Activated CD8-positive, alpha-beta memory T cell treated with anti-CD3 and anti-CD28 coated beads, Interleukin-2, amount 50 U/mL, for 4 hours (primary cell): ENCODE data around the gene TBC1D1.

ENCODE experiments used
- DNase-seq: peaks from one replicate; pipeline ENCODE4 v3.0.0-alpha.2; 2020

TBC1D1 gene

GRCh38 chr4:38154681-38155588 is 264.1 kb downstream of the TBC1D1 start:
- no peak for DNase-seq

DNA sequence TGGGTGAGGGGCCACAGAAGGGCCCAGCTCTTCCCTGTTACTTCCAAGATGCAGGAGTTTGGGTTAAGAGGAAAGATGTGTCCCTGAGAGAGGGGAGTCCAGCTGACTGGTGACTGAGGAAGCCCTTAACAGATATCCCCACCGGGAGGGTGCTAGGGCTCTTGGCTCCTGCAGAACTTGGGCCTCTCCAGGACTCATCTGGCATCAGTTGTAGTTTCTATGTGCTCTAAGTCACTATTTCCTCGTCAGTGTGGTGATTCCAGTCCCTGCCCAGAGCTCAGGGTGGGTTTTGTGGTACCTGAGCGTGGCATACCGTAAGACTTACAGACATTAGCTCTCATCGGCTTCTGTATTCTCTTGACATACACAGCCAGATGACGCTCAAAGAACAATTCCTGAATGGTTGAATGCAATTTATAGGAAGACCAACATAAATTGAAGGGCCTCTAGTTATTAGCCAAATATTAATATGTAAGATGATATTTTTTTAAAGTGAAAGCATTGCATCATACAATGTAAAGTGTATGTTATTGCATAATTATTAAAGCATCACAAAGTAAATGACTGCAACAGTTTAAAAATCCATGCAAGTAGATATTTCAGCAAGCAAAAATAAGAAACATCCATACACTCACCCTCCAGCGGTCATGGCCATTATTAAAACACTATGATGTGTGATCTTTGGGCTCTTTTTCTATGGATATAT is 264.9 kb downstream of the TBC1D1 start:
- no peak for DNase-seq

DNA sequence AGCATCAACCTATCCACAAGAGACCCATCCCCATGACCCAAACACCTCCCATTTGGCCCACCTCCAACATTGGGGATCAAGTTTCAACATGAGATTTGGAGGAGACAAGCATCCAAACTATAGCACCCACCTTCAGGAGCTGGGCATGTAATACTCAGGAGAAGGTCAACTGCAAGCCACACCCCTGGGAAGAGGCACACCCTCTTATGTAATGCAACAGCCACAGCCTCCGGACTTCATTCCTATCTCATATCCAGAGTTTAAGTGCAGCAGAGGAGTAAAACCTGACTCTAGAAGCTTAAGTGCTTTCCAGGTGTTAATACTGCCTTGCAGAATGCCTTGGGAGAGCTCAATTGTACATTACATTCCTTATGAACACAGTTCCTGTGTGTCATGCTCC is 266.7 kb downstream of the TBC1D1 start:
- no peak for DNase-seq

DNA sequence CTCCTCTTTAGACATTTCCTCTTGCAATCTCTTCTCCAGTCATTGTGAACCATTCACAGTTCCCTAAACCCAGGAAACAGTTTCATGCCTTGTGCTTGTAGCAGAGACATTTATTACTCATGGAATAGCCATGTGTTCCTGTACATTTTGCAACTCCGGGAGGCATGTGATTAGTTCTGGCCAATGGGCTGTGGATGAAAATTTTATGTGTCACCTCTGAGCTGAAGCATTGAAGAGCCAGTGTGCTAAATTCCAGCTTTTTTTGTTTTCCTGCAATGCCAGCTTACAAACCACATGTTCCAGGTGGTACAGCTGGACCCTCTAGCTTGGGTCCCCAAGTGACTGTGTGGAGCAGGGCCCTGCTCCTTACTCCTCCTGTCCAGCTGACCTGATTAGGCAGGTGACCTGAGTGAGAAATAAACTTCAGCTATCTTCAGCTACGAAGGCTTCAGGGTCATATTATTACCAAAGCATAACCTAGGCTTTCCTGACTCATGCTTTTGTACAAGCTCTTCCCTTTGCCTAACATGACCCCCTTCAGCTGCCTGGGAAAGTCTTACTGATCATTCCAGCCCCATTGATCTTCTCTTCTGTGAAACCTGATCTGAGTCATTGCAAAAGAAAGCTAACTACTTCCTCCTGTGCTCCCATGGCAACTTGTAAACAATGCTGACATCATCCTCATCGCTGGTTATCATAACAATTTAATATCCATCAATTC is 269.8 kb downstream of the TBC1D1 start:
- peak; percentile 20 for DNase-seq

DNA sequence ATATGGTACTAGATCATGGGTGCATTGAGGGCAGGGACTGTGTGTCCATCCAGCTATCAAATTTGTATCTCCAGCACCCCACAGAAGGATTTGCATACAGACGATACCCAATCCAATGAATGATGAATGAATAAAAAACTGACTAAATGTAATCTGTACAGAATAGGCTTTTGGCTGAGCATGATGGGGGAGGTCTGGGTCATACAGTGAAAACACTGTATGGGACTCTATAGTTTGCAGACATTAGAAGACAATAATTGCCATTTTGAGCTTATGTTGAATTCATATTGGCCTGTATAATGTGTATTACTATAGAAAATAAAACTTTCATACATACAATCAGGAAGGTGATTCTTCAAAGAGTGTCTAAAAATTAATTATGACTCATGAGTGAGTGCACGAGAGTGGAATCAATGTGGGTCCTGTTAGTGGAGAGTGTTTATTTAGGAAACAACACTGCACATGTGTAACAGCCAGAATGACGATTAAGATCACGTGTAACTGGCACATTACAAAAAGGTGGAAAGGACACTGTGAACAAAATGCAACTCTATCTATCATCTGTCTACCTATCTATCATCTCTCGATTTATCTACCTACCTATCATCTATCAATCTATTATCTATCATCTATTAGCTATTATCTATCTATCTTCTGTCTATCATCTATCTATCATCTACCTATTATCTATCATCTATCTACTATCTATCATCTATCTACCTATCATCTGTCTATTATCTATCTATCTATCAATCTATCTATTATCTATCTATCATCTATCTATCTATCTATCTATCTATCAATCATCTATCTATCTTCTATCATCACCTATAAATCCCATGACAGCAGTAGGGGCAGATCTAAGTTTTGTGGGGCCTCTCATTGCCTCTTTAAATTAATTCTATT is 270.6 kb downstream of the TBC1D1 start:
- DNase-seq, result no peak

DNA sequence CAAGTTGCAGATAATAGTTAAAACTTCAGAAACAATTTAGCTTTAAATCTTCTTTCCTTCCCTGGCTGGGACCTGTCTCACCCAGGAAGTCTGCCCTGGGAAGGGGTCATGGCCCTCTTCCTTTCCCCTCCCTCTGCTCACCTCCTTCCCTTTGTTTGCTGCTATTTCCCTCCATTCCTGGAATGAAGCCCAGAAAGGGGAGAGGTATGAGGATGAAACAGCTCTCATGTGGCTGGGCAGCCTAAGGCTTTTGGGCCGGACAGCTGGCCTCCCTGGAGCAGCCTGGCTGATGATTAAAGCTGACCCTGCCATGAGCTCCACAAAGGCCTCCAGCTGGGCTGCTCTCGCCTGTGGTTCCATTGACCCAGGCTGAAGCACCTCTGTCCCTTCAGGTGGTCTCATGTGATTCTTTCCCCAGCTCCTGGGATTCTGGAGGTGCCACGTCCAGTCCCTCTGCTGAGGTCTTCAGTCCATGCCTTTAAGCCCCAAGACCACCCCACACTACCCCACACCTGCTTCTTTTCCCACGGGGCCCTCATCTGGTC is 271.4 kb downstream of the TBC1D1 start:
- DNase-seq, result no peak

GRCh38 chr4:38163216-38164006 is 272.5 kb downstream of the TBC1D1 start:
- DNase-seq, result no peak

DNA sequence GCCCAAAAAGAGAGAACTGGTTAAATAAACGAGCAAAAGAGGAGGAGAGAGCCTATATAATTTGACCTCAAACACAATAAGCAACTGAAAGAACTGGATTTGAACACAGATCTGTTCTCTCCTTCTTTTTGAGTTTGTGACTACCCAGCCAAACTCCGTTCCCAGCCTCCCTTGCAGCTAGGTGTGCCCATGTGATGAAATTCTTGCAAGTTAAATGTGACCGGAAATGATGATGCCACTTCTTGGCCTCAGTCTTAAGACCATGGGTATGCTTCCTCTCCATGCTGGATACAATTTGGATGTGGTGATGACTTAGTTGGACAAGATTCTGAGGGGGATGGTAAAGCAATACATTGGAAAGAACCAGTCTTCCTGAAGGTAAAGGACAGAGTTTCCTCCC is 273.5 kb downstream of the TBC1D1 start:
- no peak for DNase-seq

GRCh38 chr4:38166082-38166481 is 275.2 kb downstream of the TBC1D1 start:
- no peak for DNase-seq

- no peak for DNase-seq
These were observed 275.9 kb downstream of the TBC1D1 start for GRCh38 chr4:38166768-38167167.

- no peak for DNase-seq
These were observed 277.1 kb downstream of the TBC1D1 start for GRCh38 chr4:38167973-38168372.

DNA sequence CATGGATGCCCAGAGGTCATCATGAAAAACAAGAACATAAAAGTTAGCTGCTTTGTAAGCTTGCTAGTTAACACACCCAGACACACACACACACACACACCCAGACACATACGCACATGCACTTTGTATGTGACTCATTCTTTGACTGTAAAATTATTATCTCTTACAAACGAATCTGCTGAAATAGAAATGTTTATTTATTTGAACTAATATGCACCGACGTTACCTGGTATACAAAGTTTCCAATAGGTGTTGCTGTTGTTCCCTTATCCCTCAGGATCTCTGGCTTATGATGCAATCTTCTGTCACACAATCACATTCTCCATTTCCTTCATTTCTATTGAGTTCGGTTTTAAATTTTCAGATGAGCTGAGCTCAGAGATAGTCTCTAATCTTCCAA is 278.6 kb downstream of the TBC1D1 start:
- no peak for DNase-seq

DNA sequence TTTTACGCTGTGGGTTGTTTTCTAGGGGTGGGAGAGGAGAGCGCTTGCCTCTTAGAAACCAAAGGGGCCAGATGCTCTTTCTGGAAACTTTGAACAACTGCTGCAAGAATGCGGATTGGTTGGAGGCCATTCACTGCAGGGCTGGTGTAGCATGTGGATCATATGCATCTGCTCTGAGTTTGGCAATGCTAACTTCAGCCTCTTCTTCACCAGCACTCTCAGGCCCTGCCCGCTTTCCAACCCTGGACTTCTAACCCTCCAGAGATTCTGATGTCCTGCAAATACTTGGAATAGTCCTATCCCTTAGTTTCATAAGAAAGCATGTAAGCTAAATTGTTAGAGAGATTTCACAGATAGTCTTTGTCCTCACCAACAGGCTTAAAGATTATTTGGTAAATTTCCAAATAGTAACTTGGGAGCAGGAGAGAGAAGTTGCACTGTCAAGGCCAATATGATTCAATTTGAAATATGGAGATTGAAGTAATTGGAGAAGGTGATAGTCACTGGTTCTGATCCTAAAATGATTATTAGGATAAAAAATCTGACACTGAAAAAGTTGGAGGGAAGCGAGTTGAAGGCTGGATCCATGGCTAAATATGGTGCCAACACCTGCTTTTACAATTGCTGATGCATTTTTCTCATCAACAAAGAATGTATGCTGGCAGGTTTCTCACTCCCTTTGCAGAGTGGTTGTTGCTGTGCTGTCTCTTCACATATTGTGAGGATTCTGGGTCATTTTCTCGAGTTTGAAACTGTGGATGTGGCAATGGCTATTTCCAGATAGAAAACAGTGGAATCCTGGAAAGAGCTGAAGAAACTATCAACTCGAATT is 279.7 kb downstream of the TBC1D1 start:
- no peak for DNase-seq

- DNase-seq, result no peak
These were observed 281.2 kb downstream of the TBC1D1 start for GRCh38 chr4:38172078-38172477.

DNA sequence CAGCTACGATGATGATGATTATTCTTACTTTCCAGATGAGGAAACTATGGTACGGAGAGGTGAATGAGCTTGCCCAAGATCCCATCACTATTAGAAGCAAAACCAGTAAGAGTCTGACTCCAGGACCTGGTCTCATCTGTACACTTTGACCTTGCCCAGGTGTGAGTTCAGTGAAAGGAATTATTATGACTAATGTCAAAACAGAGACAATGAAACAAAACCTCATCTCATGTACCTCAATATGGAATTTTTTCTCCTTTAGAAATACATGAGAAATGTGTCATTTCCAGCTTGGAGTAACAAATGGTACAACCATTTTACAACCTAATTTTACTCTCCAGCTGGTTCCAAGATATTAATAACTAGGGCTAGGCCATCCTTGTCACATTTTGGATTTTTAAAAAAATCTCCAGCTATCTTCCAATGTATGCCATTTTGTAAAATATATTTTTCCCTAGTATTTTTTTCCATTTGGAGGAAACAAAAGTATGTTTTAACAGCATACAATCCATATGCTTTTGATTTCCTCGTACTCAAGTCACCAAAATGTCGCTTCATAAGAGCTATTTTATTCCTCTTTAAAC is 283.1 kb downstream of the TBC1D1 start:
- no peak for DNase-seq

- no peak for DNase-seq
These were observed 283.9 kb downstream of the TBC1D1 start for GRCh38 chr4:38174801-38175200.

- no peak for DNase-seq
These were observed 285.3 kb downstream of the TBC1D1 start for GRCh38 chr4:38176165-38176564.

GRCh38 chr4:38177035-38177546 is 286.2 kb downstream of the TBC1D1 start:
- DNase-seq, result peak; percentile 35

- peak; percentile 35 for DNase-seq
These were observed 286.9 kb downstream of the TBC1D1 start for GRCh38 chr4:38177641-38178391.
